Large intestine (tissue), 3 donors: ENCODE measurements around the gene RAP1GAP. TPM values are rescaled to one million over a fixed set of nuclear protein-coding genes. Genes with fewer than 3 reads are reported as not detected.

Source experiments
- DNase-seq, 2 donors: peaks; one replicate each; pipeline versions ENCODE4 v3.0.0 to v3.0.0-alpha.2; 2013
- H3K27ac ChIP-seq: one replicate; pipeline ENCODE4 v1.5.1; 2013; ENCODE audit warnings: low read length
- H3K27me3 ChIP-seq: 2 replicates; pipeline ENCODE4 v1.6.1; 2013; ENCODE audit warnings: low read length; ENCODE audit not compliant: control insufficient read depth, insufficient read depth
- H3K36me3 ChIP-seq: 2 replicates; pipeline ENCODE4 v1.6.1; 2013; ENCODE audit warnings: low read length; ENCODE audit not compliant: control insufficient read depth, insufficient read depth
- H3K4me1 ChIP-seq: one replicate; pipeline ENCODE4 v1.6.1; 2013; ENCODE audit warnings: low read length; ENCODE audit not compliant: control insufficient read depth, insufficient read depth
- H3K4me3 ChIP-seq: one replicate; pipeline ENCODE4 v1.5.1; 2013; ENCODE audit warnings: low read length
- H3K9me3 ChIP-seq: one replicate; pipeline ENCODE4 v1.6.1; 2013; ENCODE audit warnings: mild to moderate bottlenecking, low read depth, low read length, moderate library complexity; ENCODE audit not compliant: control insufficient read depth
- WGBS: methylation state at CpG from one replicate; pipeline ENCODE4 v1.1.5; 2013; ENCODE audit warnings: low lambda C conversion rate; ENCODE audit not compliant: insufficient coverage; 5-methylcytosine and 5-hydroxymethylcytosine counted together
- polyA plus RNA-seq: library from polyadenylated mRNA; unstranded; fragments of 120-200 nt; gene quantifications from one replicate; pipeline ENCODE4 v1.2.1, GENCODE V29; 2013

Gene RAP1GAP
- polyA plus RNA-seq, 1 donor = 68.1 TPM

- no CpG with 5 or more reads among the region's 33 CpGs for WGBS
- H3K4me3 ChIP-seq = peak overlapping the region; percentile 42
- H3K4me1 ChIP-seq = peaks cover 38% of the 10 kb centered on the region
- no peak overlapping the region for H3K27ac ChIP-seq
- peak in 1 of 2 donors; percentile 16 for DNase-seq
- H3K27me3 ChIP-seq = peaks cover 31% of the 10 kb centered on the region
- no peaks in the 10 kb centered on the region for H3K9me3 ChIP-seq
- no peaks in the 10 kb centered on the region for H3K36me3 ChIP-seq
These were observed 766 bp downstream of the RAP1GAP start for GRCh38 chr1:21668232-21668950.

GRCh38 chr1:21667348-21668231 lies 1.6 kb downstream of the RAP1GAP start:
- DNase-seq = no peak
- H3K27ac ChIP-seq = no peak overlapping the region
- peaks cover 31% of the 10 kb centered on the region for H3K27me3 ChIP-seq
- no peak overlapping the region for H3K4me3 ChIP-seq
- 100% methylated on average over 1 of the region's 11 CpGs for WGBS
- H3K36me3 ChIP-seq = no peaks in the 10 kb centered on the region
- H3K4me1 ChIP-seq = peaks cover 34% of the 10 kb centered on the region
- no peaks in the 10 kb centered on the region for H3K9me3 ChIP-seq

GRCh38 chr1:21666576-21667320 lies 2.4 kb downstream of the RAP1GAP start:
- H3K27me3 ChIP-seq = peaks cover 31% of the 10 kb centered on the region
- DNase-seq = peak in 1 of 2 donors; percentile 48

GRCh38 chr1:21665711-21666575 lies 3.2 kb downstream of the RAP1GAP start:
- Histone ChIP-seq H3K9me3 (no peaks in the 10 kb centered on the region), H3K4me1 (peaks cover 34% of the 10 kb centered on the region), H3K27me3 (peaks cover 30% of the 10 kb centered on the region), H3K36me3 (no peaks in the 10 kb centered on the region), H3K27ac (no peak overlapping the region), H3K4me3 (no peak overlapping the region)
- no peak for DNase-seq
- WGBS = no CpG with 5 or more reads among the region's 8 CpGs

More at GRCh38 chr1:21666576-21667320, 2.4 kb downstream of the RAP1GAP start:
- peaks cover 34% of the 10 kb centered on the region for H3K4me1 ChIP-seq
- no peaks in the 10 kb centered on the region for H3K9me3 ChIP-seq
- H3K27ac ChIP-seq = no peak overlapping the region
- no peaks in the 10 kb centered on the region for H3K36me3 ChIP-seq
- WGBS = no CpG with 5 or more reads among the region's 22 CpGs
- H3K4me3 ChIP-seq = no peak overlapping the region

GRCh38 chr1:21664806-21665588 lies 4.2 kb downstream of the RAP1GAP start:
- no peak for DNase-seq
- peaks cover 23% of the 10 kb centered on the region for H3K27me3 ChIP-seq
- no CpG with 5 or more reads among the region's 10 CpGs for WGBS
- H3K27ac ChIP-seq = no peak overlapping the region
- no peaks in the 10 kb centered on the region for H3K9me3 ChIP-seq
- peaks cover 32% of the 10 kb centered on the region for H3K4me1 ChIP-seq
- no peaks in the 10 kb centered on the region for H3K36me3 ChIP-seq
- no peak overlapping the region for H3K4me3 ChIP-seq

- Histone ChIP-seq H3K27ac (no peak overlapping the region), H3K9me3 (no peaks in the 10 kb centered on the region), H3K36me3 (no peaks in the 10 kb centered on the region), H3K4me1 (peaks cover 28% of the 10 kb centered on the region), H3K4me3 (no peak overlapping the region), H3K27me3 (peaks cover 23% of the 10 kb centered on the region)
- no peak for DNase-seq
- WGBS = no CpG with 5 or more reads among the region's 16 CpGs
These were observed 5.0 kb downstream of the RAP1GAP start for GRCh38 chr1:21663951-21664805.

- no peak for DNase-seq
- H3K4me3 ChIP-seq = no peak overlapping the region
- H3K9me3 ChIP-seq = no peaks in the 10 kb centered on the region
- H3K4me1 ChIP-seq = peaks cover 23% of the 10 kb centered on the region
- H3K27ac ChIP-seq = no peak overlapping the region
- H3K27me3 ChIP-seq = peaks cover 17% of the 10 kb centered on the region
- no CpG with 5 or more reads among the region's 11 CpGs for WGBS
- no peaks in the 10 kb centered on the region for H3K36me3 ChIP-seq
These were observed 5.8 kb downstream of the RAP1GAP start for GRCh38 chr1:21663248-21663950.

GRCh38 chr1:21662426-21663247 lies 6.5 kb downstream of the RAP1GAP start:
- Histone ChIP-seq H3K27ac (no peak overlapping the region), H3K36me3 (no peaks in the 10 kb centered on the region), H3K4me3 (no peak overlapping the region), H3K4me1 (peaks cover 15% of the 10 kb centered on the region), H3K9me3 (no peaks in the 10 kb centered on the region), H3K27me3 (peaks cover 10% of the 10 kb centered on the region)
- no CpG with 5 or more reads among the region's 6 CpGs for WGBS
- DNase-seq = no peak
